ENCODE data around the gene PDE11A. TPM values are rescaled to one million over a fixed set of nuclear protein-coding genes. Genes with fewer than 3 reads are reported as not detected.
A peak's percentile ranks its signal among the peaks of the same experiment; 100 is the strongest.

Gene PDE11A
- total RNA-seq, 1 donor from 2014 or later = 25.6 TPM

GRCh38 chr2:177692042-177692782 lies 380.4 kb downstream of the PDE11A start:
- peaks cover 13% of the 10 kb centered on the region for H3K36me3 Mint-ChIP-seq
- no peaks in the 10 kb centered on the region for H3K27me3 Mint-ChIP-seq (ENCODE audit: low read depth)
- peaks cover 59% of the 10 kb centered on the region for H3K4me1 Mint-ChIP-seq
- TF ChIP-seq, protein P1, sequence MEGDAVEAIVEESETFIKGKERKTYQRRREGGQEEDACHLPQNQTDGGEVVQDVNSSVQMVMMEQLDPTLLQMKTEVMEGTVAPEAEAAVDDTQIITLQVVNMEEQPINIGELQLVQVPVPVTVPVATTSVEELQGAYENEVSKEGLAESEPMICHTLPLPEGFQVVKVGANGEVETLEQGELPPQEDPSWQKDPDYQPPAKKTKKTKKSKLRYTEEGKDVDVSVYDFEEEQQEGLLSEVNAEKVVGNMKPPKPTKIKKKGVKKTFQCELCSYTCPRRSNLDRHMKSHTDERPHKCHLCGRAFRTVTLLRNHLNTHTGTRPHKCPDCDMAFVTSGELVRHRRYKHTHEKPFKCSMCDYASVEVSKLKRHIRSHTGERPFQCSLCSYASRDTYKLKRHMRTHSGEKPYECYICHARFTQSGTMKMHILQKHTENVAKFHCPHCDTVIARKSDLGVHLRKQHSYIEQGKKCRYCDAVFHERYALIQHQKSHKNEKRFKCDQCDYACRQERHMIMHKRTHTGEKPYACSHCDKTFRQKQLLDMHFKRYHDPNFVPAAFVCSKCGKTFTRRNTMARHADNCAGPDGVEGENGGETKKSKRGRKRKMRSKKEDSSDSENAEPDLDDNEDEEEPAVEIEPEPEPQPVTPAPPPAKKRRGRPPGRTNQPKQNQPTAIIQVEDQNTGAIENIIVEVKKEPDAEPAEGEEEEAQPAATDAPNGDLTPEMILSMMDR (IDR thresholded peaks at IDR 0.05; ENCODE audit: unreplicated experiment) = no peak
- no peaks in the 10 kb centered on the region for H3K9me3 Mint-ChIP-seq
- H3K27ac Mint-ChIP-seq = peak overlapping the region; percentile 64
- H3K4me3 Mint-ChIP-seq = no peak overlapping the region
- no peak for DNase-seq (ENCODE audit: low spot score in 2 of 2, unreplicated experiment in 2 of 2)

- H3K27me3 Mint-ChIP-seq (ENCODE audit: low read depth) = no peaks in the 10 kb centered on the region
- peaks cover 56% of the 10 kb centered on the region for H3K4me1 Mint-ChIP-seq
- no peak overlapping the region for H3K27ac Mint-ChIP-seq
- TF ChIP-seq, protein P1 (IDR thresholded peaks at IDR 0.05; ENCODE audit: unreplicated experiment) = no peak
- DNase-seq (ENCODE audit: low spot score in 2 of 2, unreplicated experiment in 2 of 2) = no peak
- H3K36me3 Mint-ChIP-seq = peaks cover 10% of the 10 kb centered on the region
- no peak overlapping the region for H3K4me3 Mint-ChIP-seq
- H3K9me3 Mint-ChIP-seq = no peaks in the 10 kb centered on the region
Observed at GRCh38 chr2:177691177-177691576, 381.4 kb downstream of the PDE11A start.

DNA sequence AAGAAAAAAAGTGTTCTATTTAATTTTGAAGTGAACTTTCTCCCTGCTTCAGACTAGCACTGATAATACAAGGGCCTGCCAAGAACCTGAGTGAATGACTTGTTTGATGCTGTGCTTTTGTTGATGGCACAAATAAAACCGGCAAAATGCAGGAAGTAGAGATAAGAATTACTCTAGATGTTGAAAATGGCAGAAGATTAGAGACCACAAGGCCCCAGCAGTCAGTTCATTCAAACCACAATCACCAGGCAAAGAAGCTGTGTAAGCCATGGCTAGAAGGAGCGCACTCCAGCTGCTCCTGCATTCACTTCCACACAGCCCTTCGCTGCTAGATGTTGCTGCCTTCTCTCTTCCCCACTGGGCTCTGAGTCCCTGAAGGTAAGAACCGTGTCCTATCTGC lies 383.0 kb downstream of the PDE11A start:
- Mint-ChIP-seq H3K27me3 (ENCODE audit: low read depth) (no peaks in the 10 kb centered on the region), H3K9me3 (no peaks in the 10 kb centered on the region), H3K4me1 (peaks cover 49% of the 10 kb centered on the region), H3K4me3 (no peak overlapping the region), H3K36me3 (peaks cover 3% of the 10 kb centered on the region), H3K27ac (peak overlapping the region; percentile 72)
- TF ChIP-seq, protein P1 (IDR thresholded peaks at IDR 0.05; ENCODE audit: unreplicated experiment) = no peak
- no peak for DNase-seq (ENCODE audit: low spot score in 2 of 2, unreplicated experiment in 2 of 2)

DNA sequence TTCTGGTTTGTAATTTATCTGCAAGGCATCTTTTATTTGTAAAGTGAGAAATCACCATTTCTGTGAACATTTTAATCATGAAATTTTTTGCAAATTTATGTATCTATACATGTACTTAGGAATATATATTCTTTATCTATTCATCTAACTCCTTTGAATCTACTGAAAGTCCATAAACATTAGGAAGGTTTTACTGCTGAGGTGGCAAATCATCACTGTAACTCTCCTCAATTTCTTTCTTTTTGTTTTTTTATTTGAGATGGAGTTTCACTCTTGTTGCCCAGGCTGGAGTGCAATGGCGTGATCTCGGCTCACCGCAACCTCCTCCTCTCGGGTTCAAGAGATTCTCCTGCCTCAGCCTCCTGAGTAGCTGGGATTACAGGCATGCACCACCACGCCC lies 383.7 kb downstream of the PDE11A start:
- Mint-ChIP-seq H3K27ac (peak overlapping the region; percentile 37), H3K27me3 (ENCODE audit: low read depth) (no peaks in the 10 kb centered on the region), H3K4me1 (peaks cover 45% of the 10 kb centered on the region), H3K4me3 (no peak overlapping the region), H3K9me3 (no peaks in the 10 kb centered on the region), H3K36me3 (peaks cover 3% of the 10 kb centered on the region)
- TF ChIP-seq, protein P1 (IDR thresholded peaks at IDR 0.05; ENCODE audit: unreplicated experiment) = no peak
- DNase-seq (ENCODE audit: low spot score in 2 of 2, unreplicated experiment in 2 of 2) = no peak

DNA sequence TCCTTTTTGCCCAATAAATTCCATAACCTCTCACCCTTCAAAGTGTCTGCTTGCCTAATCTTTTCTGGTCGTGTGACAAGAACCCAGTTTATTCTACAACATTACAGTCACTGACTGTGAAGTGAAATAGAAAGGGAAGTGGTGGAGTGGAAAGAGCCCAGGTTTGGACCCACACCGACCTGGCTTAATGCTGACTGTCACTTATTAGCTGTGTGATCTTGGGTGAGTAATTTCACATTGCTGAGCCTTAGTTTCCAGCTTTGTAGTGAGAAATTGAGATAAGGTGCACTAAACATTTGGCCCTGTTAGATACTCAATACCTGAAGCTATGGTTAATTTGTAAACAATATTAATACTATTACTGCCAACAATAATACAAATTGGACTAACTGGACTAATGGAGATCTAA lies 388.9 kb downstream of the PDE11A start:
- Mint-ChIP-seq H3K9me3 (no peaks in the 10 kb centered on the region), H3K27ac (peak overlapping the region; percentile 62), H3K4me1 (peaks cover 17% of the 10 kb centered on the region), H3K27me3 (ENCODE audit: low read depth) (no peaks in the 10 kb centered on the region), H3K4me3 (no peak overlapping the region), H3K36me3 (peaks cover 3% of the 10 kb centered on the region)
- DNase-seq (ENCODE audit: low spot score in 2 of 2, unreplicated experiment in 2 of 2) = no peak
- TF ChIP-seq, protein P1 (IDR thresholded peaks at IDR 0.05; ENCODE audit: unreplicated experiment) = no peak
